Panc1 (cell line): ENCODE results near the gene OLIG2. TPM values are rescaled to one million over a fixed set of nuclear protein-coding genes. Genes with fewer than 3 reads are reported as not detected.

Experiments
- ATAC-seq: fragments of 200-7000 bp; cut with Tn5 transposase; 2 replicates; pipeline ENCODE4 v1.9.1; 2020; ENCODE audit warnings: mild to moderate bottlenecking, moderate library complexity
- BruUV-seq: library from RNA; stranded (reverse); fragments of 400-500 nt; replicated peaks from 2 replicates; lab custom pipeline; 2021; lab: Mats Ljungman, UMichigan
- CTCF ChIA-PET: fragments of 300-600 bp; sonication (Branson Sonifier 250); formaldehyde crosslinking; loops from one replicate; lab custom pipeline; 2022; ENCODE audit warnings: antibody characterized with exemption; lab: Charles Lee
- POLR2A ChIA-PET: fragments of 300-600 bp; sonication (Branson Sonifier 250); formaldehyde crosslinking; loops from one replicate; lab custom pipeline; 2022; ENCODE audit warnings: antibody characterized with exemption; lab: Charles Lee
- DNase-seq: peaks from one replicate; pipeline ENCODE4 v3.0.0-alpha.2; 2010; ENCODE audit warnings: low read depth, low spot score
- H3K27ac ChIP-seq: 2 replicates; pipeline ENCODE4 v1.5.1; 2011; ENCODE audit warnings: mild to moderate bottlenecking, low read length, inconsistent platforms
- H3K27me3 ChIP-seq: fragments of 200-500 bp; sonication (Bioruptor generic); 2 replicates; pipeline ENCODE4 v1.6.0; 2014; ENCODE audit warnings: low read length, inconsistent platforms; ENCODE audit not compliant: control insufficient read depth, insufficient read depth
- H3K36me3 ChIP-seq: fragments of 200-500 bp; sonication (Bioruptor generic); 2 replicates; pipeline ENCODE4 v1.5.1; 2014; ENCODE audit warnings: inconsistent platforms, mild to moderate bottlenecking, low read length, moderate library complexity; ENCODE audit not compliant: control insufficient read depth, insufficient read depth
- H3K4me1 ChIP-seq: 2 replicates; pipeline ENCODE4 v1.5.1; 2011; ENCODE audit warnings: inconsistent platforms, mild to moderate bottlenecking, low read length, moderate library complexity; ENCODE audit not compliant: control insufficient read depth, insufficient read depth
- H3K4me3 ChIP-seq, 2 experiments: 2 replicates each; pipeline ENCODE4 v1.5.1; 2011 to 2012; ENCODE audit warnings: low read depth in 2 of 2, low read length in 2 of 2, mild to moderate bottlenecking in 2 of 2, inconsistent platforms in 1 of 2, moderate library complexity in 1 of 2
- H3K9me3 ChIP-seq: fragments of 200-500 bp; sonication (Bioruptor generic); 2 replicates; pipeline ENCODE4 v1.5.1; 2014; ENCODE audit warnings: low read depth, mild to moderate bottlenecking, inconsistent platforms, low read length, moderate library complexity; ENCODE audit not compliant: control insufficient read depth, insufficient read depth
- CTCF ChIP-seq: fragments of 450-650 bp; IDR thresholded peaks from 2 replicates; pipeline ENCODE4 v1.5.1; 2017; ENCODE audit warnings: mild to moderate bottlenecking
- POLR2AphosphoS5 ChIP-seq: IDR thresholded peaks from 2 replicates; pipeline ENCODE4 v1.6.1; 2012; ENCODE audit warnings: mild to moderate bottlenecking, low read depth, low read length, moderate library complexity
- REST ChIP-seq, 2 experiments: IDR thresholded peaks; 2 replicates each; pipeline ENCODE4 v1.6.1; 2011 to 2012; ENCODE audit warnings: low read depth in 2 of 2, control low read depth in 1 of 2, low read length in 1 of 2, mild to moderate bottlenecking in 1 of 2, moderate library complexity in 1 of 2; ENCODE audit not compliant: insufficient read depth in 1 of 2
- SIN3A ChIP-seq: IDR thresholded peaks from 2 replicates; pipeline ENCODE4 v1.6.1; 2012; ENCODE audit warnings: low read depth, mild to moderate bottlenecking, low read length, moderate library complexity, borderline replicate concordance; ENCODE audit not compliant: insufficient read depth
- TCF7L2 ChIP-seq: IDR thresholded peaks from 2 replicates; pipeline ENCODE4 v1.6.1; 2011; ENCODE audit warnings: mild to moderate bottlenecking, low read depth, low read length, inconsistent platforms
- in situ Hi-C: cut with HindIII; loops from 2 replicates; pipeline ENCODE4 v1.10.0; 2016; ENCODE audit warnings: low sequenced_read_pairs, low pct_unique_long_range_greater_than_20kb
- intact Hi-C: fragments of 100-400 bp; cut with micrococcal nuclease; formaldehyde crosslinking; loops from one replicate; pipeline ENCODE4 v1.10.0; 2022; ENCODE audit not compliant: unreplicated experiment
- total RNA-seq: library from RNA; stranded (reverse); gene quantifications from one replicate; pipeline ENCODE4 v1.2.1, GENCODE V29; 2021; ENCODE audit not compliant: unreplicated experiment

The OLIG2 gene
- total RNA-seq, 1 experiment from 2014 or later = not detected

- no peak for DNase-seq
- ChIA-PET CTCF (no interaction called here), POLR2A (no interaction called here)
- Histone ChIP-seq H3K4me1 (no peaks in the 10 kb centered on the region), H3K27ac (no peak overlapping the region), H3K4me3 (no peak overlapping the region), H3K36me3 (no peaks in the 10 kb centered on the region), H3K27me3 (no peaks in the 10 kb centered on the region; the same call in none of the 2 replicates), H3K9me3 (no peaks in the 10 kb centered on the region)
- ATAC-seq = no peak
- no peak for TF ChIP-seq SIN3A
- no peak for TF ChIP-seq CTCF
- TF ChIP-seq TCF7L2 = no peak
- TF ChIP-seq REST (IDR thresholded peaks at IDR 0.05; ENCODE audit: insufficient read depth in 1 of 2, low read depth in 2 of 2, low read length in 1 of 2) = no peak
- no peak for TF ChIP-seq POLR2AphosphoS5
- intact Hi-C loops = no loop called here
- in situ Hi-C loops = no loop called here
- no TSS peak for BruUV-seq
These were observed 11.4 kb upstream of the OLIG2 start for GRCh38 chr21:33014331-33014730.

- H3K36me3 ChIP-seq = no peaks in the 10 kb centered on the region
- ChIA-PET CTCF (no interaction called here), POLR2A (no interaction called here)
- in situ Hi-C loops = no loop called here
- no peaks in the 10 kb centered on the region for H3K4me1 ChIP-seq
- no TSS peak for BruUV-seq
- TF ChIP-seq POLR2AphosphoS5 = no peak
- no peak for TF ChIP-seq CTCF
- no peak for TF ChIP-seq REST (IDR thresholded peaks at IDR 0.05; ENCODE audit: insufficient read depth in 1 of 2, low read depth in 2 of 2, low read length in 1 of 2)
- TF ChIP-seq SIN3A = no peak
- no peak for TF ChIP-seq TCF7L2
- ATAC-seq (no peak), DNase-seq (no peak)
- no peaks in the 10 kb centered on the region for H3K9me3 ChIP-seq
- no peak overlapping the region for H3K27ac ChIP-seq
- intact Hi-C loops = no loop called here
- H3K27me3 ChIP-seq = no peaks in the 10 kb centered on the region; the same call in 1 of the 2 replicates
- H3K4me3 ChIP-seq = no peak overlapping the region
These were observed 10.6 kb upstream of the OLIG2 start for GRCh38 chr21:33015096-33015495.
